ENCODE results near the gene ZBTB26.

- TF ChIP-seq, protein P1, sequence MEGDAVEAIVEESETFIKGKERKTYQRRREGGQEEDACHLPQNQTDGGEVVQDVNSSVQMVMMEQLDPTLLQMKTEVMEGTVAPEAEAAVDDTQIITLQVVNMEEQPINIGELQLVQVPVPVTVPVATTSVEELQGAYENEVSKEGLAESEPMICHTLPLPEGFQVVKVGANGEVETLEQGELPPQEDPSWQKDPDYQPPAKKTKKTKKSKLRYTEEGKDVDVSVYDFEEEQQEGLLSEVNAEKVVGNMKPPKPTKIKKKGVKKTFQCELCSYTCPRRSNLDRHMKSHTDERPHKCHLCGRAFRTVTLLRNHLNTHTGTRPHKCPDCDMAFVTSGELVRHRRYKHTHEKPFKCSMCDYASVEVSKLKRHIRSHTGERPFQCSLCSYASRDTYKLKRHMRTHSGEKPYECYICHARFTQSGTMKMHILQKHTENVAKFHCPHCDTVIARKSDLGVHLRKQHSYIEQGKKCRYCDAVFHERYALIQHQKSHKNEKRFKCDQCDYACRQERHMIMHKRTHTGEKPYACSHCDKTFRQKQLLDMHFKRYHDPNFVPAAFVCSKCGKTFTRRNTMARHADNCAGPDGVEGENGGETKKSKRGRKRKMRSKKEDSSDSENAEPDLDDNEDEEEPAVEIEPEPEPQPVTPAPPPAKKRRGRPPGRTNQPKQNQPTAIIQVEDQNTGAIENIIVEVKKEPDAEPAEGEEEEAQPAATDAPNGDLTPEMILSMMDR (IDR thresholded peaks at IDR 0.05): no peak
- TF ChIP-seq POLR2A (IDR thresholded peaks at IDR 0.05): no peak
Measured at GRCh38 chr9:122954253-122954691, 23.0 kb upstream of the ZBTB26 start.

All from esophagus squamous epithelium (tissue), 4 donors.